ENCODE data around the gene CFAP52. TPM values are rescaled to one million over a fixed set of nuclear protein-coding genes. Genes with fewer than 3 reads are reported as not detected.

The CFAP52 gene
- total and polyA plus RNA-seq, 2 of the 13 experiments (the other 11 are each of a cell fraction or from before 2014, with no cell fraction given) = not detected

Other genes with a start within 250 kb of the CFAP52 start
- gene STX8, start 822 bp upstream of the CFAP52 start, total RNA-seq (2016; rRNA removed; fragmentation: Illumina TruSeq; extraction: Trizol) = 53.6 and 67.9 TPM in 2 replicates
- gene STX8, start 822 bp upstream of the CFAP52 start, polyA plus RNA-seq (2011; rRNA removed) = 36.4 and 40.9 TPM in 2 replicates
- 1.3 and 2.2 TPM in 2 replicates for gene USP43, start 68.9 kb downstream of the CFAP52 start, total RNA-seq (2016; rRNA removed; fragmentation: Illumina TruSeq; extraction: Trizol)
- 1.6 and 1.7 TPM in 2 replicates for gene USP43, start 68.9 kb downstream of the CFAP52 start, polyA plus RNA-seq (2011; rRNA removed)
- gene DHRS7C, start 214.9 kb downstream of the CFAP52 start, total RNA-seq (2016; rRNA removed; fragmentation: Illumina TruSeq; extraction: Trizol) = not detected in 2 replicates
- not detected in 2 replicates for gene DHRS7C, start 214.9 kb downstream of the CFAP52 start, polyA plus RNA-seq (2011; rRNA removed)
- gene GSG1L2, start 245.4 kb downstream of the CFAP52 start, total RNA-seq (2016; rRNA removed; fragmentation: Illumina TruSeq; extraction: Trizol) = not detected in 2 replicates
- not detected in 2 replicates for gene GSG1L2, start 245.4 kb downstream of the CFAP52 start, polyA plus RNA-seq (2011; rRNA removed)
- 1.4 and 1.9 TPM in 2 replicates for gene GLP2R, start 249.3 kb downstream of the CFAP52 start, total RNA-seq (2016; rRNA removed; fragmentation: Illumina TruSeq; extraction: Trizol)
- gene GLP2R, start 249.3 kb downstream of the CFAP52 start, polyA plus RNA-seq (2011; rRNA removed) = 0.21 and 0.65 TPM in 2 replicates